ENCODE data around the gene RHBG. TPM values are rescaled to one million over a fixed set of nuclear protein-coding genes. Genes with fewer than 3 reads are reported as not detected.

The RHBG gene
- polyA plus RNA-seq, 1 donor (not counting 4 experiments of a cell fraction or from before 2014, with no cell fraction given): not detected

DNA sequence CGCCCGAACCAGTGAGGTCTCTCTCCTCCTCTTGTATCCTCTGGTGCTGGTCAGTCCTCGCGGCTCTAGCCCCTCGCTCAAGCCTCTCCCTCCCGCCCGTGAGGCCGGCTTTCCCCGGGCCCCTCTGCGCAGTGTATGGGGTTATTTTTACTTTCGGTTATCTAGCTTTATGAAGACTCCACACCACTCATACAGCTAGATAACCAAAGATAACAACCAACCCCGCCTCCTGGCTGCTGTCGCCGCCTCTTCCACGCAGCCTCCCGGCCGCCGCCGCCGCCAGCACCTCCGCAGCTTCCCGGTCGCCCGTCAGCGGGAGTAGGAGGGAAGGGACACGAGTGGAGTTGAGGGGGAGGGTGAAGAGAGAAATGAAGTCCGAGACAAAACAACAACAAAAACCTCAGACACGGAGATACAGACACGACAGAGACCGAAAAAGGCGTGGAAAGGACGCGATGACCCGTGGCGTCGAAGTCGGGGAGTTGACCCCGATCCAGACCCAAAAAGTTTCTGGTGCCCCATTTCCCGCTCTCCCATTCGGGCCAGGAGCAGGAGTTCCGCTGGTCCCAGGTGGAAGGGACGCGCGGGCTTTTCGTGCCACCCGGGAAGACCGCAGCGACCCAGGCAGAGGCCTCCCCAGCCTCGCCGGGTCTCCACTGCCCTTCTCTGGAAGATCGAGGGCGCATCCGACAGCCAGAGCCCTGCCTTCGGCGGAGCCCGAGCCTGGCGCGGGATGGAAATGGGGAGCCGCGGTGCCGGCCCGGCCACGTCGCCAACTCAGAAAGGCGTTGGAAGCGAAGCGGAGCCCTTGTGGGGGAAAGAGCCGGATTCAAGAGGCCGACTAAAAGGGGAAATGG is 51.4 kb downstream of the RHBG start:
- no peak overlapping the region for H3K27ac ChIP-seq (ENCODE audit: control insufficient read depth, insufficient read depth, low read length)
- no peak overlapping the region for H3K9ac ChIP-seq (ENCODE audit: control insufficient read depth, extremely low read depth, insufficient read depth, low read length)
- H3K79me2 ChIP-seq (ENCODE audit: control insufficient read depth, insufficient read depth, low read length): no peaks in the 10 kb centered on the region
- H3K9me1 ChIP-seq (ENCODE audit: control insufficient read depth, extremely low read depth, insufficient read depth, low read length): no peaks in the 10 kb centered on the region
- H3K36me3 ChIP-seq (ENCODE audit: control insufficient read depth in 2 of 2, extremely low read depth in 1 of 2, insufficient read depth in 2 of 2, low read length in 2 of 2): no peaks in the 10 kb centered on the region
- FAIRE-seq (no peak), DNase-seq (ENCODE audit: low read depth, low spot score) (no peak)
- peaks cover 24% of the 10 kb centered on the region for H3K4me1 ChIP-seq (ENCODE audit: control insufficient read depth, extremely low read depth, insufficient read depth, low read length)
- H3K9me3 ChIP-seq (ENCODE audit: control insufficient read depth, low read depth, low read length): no peaks in the 10 kb centered on the region
- dilution Hi-C loops (cut with MboI; ENCODE audit: extremely low pct_ligation_motif_present, low sequenced_read_pairs): no loop called here
- peaks cover 64% of the 10 kb centered on the region for H3K27me3 ChIP-seq (ENCODE audit: control insufficient read depth, extremely low read depth, insufficient read depth, low read length)
- no peak overlapping the region for H2AFZ ChIP-seq (ENCODE audit: control insufficient read depth, low read length)
- peaks cover 2% of the 10 kb centered on the region for H4K20me1 ChIP-seq (ENCODE audit: control insufficient read depth, extremely low read depth, insufficient read depth, low read length)
- peak overlapping the region; percentile 74 for H3K4me2 ChIP-seq (ENCODE audit: control insufficient read depth, extremely low read depth, insufficient read depth, low read depth, low read length)
- TF ChIP-seq, protein P1, sequence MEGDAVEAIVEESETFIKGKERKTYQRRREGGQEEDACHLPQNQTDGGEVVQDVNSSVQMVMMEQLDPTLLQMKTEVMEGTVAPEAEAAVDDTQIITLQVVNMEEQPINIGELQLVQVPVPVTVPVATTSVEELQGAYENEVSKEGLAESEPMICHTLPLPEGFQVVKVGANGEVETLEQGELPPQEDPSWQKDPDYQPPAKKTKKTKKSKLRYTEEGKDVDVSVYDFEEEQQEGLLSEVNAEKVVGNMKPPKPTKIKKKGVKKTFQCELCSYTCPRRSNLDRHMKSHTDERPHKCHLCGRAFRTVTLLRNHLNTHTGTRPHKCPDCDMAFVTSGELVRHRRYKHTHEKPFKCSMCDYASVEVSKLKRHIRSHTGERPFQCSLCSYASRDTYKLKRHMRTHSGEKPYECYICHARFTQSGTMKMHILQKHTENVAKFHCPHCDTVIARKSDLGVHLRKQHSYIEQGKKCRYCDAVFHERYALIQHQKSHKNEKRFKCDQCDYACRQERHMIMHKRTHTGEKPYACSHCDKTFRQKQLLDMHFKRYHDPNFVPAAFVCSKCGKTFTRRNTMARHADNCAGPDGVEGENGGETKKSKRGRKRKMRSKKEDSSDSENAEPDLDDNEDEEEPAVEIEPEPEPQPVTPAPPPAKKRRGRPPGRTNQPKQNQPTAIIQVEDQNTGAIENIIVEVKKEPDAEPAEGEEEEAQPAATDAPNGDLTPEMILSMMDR (optimal IDR thresholded peaks at IDR 0.05 in 1 of 3, IDR thresholded peaks at IDR 0.05 in 1 of 3, conservative IDR thresholded peaks at IDR 0.05 in 1 of 3; ENCODE audit: extremely low read depth in 1 of 3, insufficient read depth in 2 of 3, low read length in 3 of 3): no peak
- TF ChIP-seq EZH2 (IDR thresholded peaks at IDR 0.05; ENCODE audit: low read length): peak; percentile 96
- peak overlapping the region in 1 of 3 experiments; percentile 54 for H3K4me3 ChIP-seq (ENCODE audit: control insufficient read depth in 2 of 3, extremely low read depth in 1 of 3, insufficient read depth in 2 of 3, low read depth in 1 of 3, low read length in 3 of 3)

DNA sequence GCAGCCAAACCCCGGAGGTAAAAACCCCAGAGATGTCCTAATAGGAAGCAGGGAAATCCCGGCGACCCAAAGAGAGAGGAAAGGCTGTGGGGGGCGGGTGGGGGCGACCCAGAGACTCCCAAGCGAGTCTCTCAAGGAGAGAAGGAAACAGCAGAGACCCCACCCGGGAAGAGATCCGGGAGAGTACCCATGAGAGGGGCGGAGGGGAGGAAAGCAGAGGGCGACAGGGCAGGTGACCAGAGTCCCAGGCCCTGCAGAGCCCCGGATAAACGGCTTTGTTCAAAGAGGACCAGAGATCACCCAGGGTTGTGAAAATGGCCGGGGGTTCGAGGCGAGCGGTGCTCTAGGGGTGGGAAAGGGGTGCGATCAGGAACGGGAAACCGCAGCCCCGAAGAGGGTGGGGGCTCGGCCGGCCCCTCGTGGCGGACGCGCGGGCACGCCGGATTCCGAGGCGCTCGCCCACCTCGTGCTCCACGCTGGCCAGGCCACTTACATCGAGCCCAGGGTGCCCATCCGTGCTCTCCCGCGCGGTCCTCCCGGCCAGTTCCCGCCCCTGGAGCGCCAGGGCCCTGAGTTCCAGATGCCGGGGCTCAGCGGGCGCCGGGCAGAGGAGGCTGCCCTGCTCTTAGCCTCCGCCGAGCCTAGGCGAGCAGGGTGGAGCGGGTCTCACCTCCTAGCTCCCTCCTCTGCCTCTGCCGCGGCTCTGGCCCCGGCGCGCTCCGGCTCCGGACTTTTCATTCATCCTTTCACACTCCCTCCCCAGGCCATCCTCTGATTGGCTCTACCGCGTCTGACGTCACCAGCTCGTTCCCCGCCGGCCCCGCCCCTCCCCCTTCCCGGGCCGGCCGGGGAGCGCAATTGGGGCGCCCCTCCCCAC is 52.3 kb downstream of the RHBG start:
- peaks cover 71% of the 10 kb centered on the region for H3K27me3 ChIP-seq (ENCODE audit: control insufficient read depth, extremely low read depth, insufficient read depth, low read length)
- no peak overlapping the region for H3K27ac ChIP-seq (ENCODE audit: control insufficient read depth, insufficient read depth, low read length)
- H3K79me2 ChIP-seq (ENCODE audit: control insufficient read depth, insufficient read depth, low read length): no peaks in the 10 kb centered on the region
- no peak for FAIRE-seq
- peak overlapping the region; percentile 74 for H3K4me2 ChIP-seq (ENCODE audit: control insufficient read depth, extremely low read depth, insufficient read depth, low read depth, low read length)
- no peaks in the 10 kb centered on the region for H3K9me3 ChIP-seq (ENCODE audit: control insufficient read depth, low read depth, low read length)
- H3K36me3 ChIP-seq (ENCODE audit: control insufficient read depth in 2 of 2, extremely low read depth in 1 of 2, insufficient read depth in 2 of 2, low read length in 2 of 2): no peaks in the 10 kb centered on the region
- H3K4me3 ChIP-seq (ENCODE audit: control insufficient read depth in 2 of 3, extremely low read depth in 1 of 3, insufficient read depth in 2 of 3, low read depth in 1 of 3, low read length in 3 of 3): peak overlapping the region in 2 of 3 experiments; percentile 42 to 54
- DNase-seq (ENCODE audit: low read depth, low spot score): no peak
- H4K20me1 ChIP-seq (ENCODE audit: control insufficient read depth, extremely low read depth, insufficient read depth, low read length): peaks cover 2% of the 10 kb centered on the region
- TF ChIP-seq EZH2 (IDR thresholded peaks at IDR 0.05; ENCODE audit: low read length): no peak
- TF ChIP-seq, protein P1 (optimal IDR thresholded peaks at IDR 0.05 in 1 of 3, IDR thresholded peaks at IDR 0.05 in 1 of 3, conservative IDR thresholded peaks at IDR 0.05 in 1 of 3; ENCODE audit: extremely low read depth in 1 of 3, insufficient read depth in 2 of 3, low read length in 3 of 3): no peak
- H3K9me1 ChIP-seq (ENCODE audit: control insufficient read depth, extremely low read depth, insufficient read depth, low read length): no peaks in the 10 kb centered on the region
- no peak overlapping the region for H3K9ac ChIP-seq (ENCODE audit: control insufficient read depth, extremely low read depth, insufficient read depth, low read length)
- H3K4me1 ChIP-seq (ENCODE audit: control insufficient read depth, extremely low read depth, insufficient read depth, low read length): peaks cover 24% of the 10 kb centered on the region
- no peak overlapping the region for H2AFZ ChIP-seq (ENCODE audit: control insufficient read depth, low read length)
- dilution Hi-C loops (cut with MboI; ENCODE audit: extremely low pct_ligation_motif_present, low sequenced_read_pairs): no loop called here

Measured in keratinocyte (primary cell).